Mucosa of stomach (tissue), 1 donor: ENCODE measurements around the gene KIAA1143.

Experiments used
- H3K27me3 ChIP-seq: one replicate; pipeline ENCODE4 v1.7.0; 2013; ENCODE audit warnings: mild to moderate bottlenecking, low read length; ENCODE audit not compliant: control insufficient read depth, insufficient read depth
- H3K36me3 ChIP-seq: one replicate; pipeline ENCODE4 v1.7.0; 2013; ENCODE audit warnings: low read length; ENCODE audit not compliant: control insufficient read depth, insufficient read depth
- H3K4me1 ChIP-seq: one replicate; pipeline ENCODE4 v1.7.0; 2013; ENCODE audit warnings: mild to moderate bottlenecking, low read length; ENCODE audit not compliant: control insufficient read depth, insufficient read depth
- H3K4me3 ChIP-seq: one replicate; pipeline ENCODE4 v1.7.0; 2013; ENCODE audit warnings: low read length
- H3K9ac ChIP-seq: one replicate; pipeline ENCODE4 v1.7.0; 2013; ENCODE audit warnings: mild to moderate bottlenecking, low read length, moderate library complexity
- H3K9me3 ChIP-seq: one replicate; pipeline ENCODE4 v1.7.0; 2013; ENCODE audit warnings: mild to moderate bottlenecking, low read length, moderate library complexity; ENCODE audit not compliant: control insufficient read depth
- donor health status: Pancreatic carcinoma.

Gene KIAA1143

GRCh38 chr3:44761424-44762169 lies at the start of gene KIAA1143, which contains the start of gene KIF15:
Gene KIAA1143, minus strand, starts transcription at chr3:44761619. Its CDS starts 17 bp downstream, at chr3:44761602.
Gene KIF15, plus strand, starts transcription at chr3:44761794. Its CDS starts 72 bp downstream, at chr3:44761866.
- H3K4me3 ChIP-seq = peak within 1 kb of the TSS; percentile 80
- H3K27me3 ChIP-seq = no peaks in the 10 kb centered on the region
- no peaks in the 10 kb centered on the region for H3K4me1 ChIP-seq
- peak within 1 kb of the TSS; percentile 82 for H3K9ac ChIP-seq
- H3K9me3 ChIP-seq = no peaks in the 10 kb centered on the region
- no peaks in the 10 kb centered on the region for H3K36me3 ChIP-seq

DNA sequence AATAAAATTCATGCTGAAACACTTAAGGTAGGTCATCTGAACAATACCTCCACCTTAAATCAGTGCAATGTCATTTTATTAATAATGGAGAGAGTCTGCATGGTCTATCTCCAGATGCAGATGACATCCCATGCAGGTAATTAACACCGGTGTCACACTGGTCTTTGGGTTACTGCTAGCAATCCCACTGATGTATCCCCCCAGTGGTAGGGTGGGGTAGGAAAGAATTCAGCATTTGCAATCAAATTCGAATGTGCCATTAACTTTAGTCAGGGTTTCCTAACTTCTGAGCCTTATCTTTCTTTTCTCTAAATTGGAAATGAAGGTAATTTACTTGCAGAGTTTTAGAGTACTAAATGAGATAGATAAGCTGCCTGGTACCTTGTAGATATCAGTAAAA lies 44.5 kb upstream of the KIAA1143 start:
- Histone ChIP-seq H3K36me3 (no peaks in the 10 kb centered on the region), H3K4me1 (no peaks in the 10 kb centered on the region), H3K27me3 (no peaks in the 10 kb centered on the region), H3K4me3 (no peak overlapping the region), H3K9me3 (no peaks in the 10 kb centered on the region), H3K9ac (no peak overlapping the region)

DNA sequence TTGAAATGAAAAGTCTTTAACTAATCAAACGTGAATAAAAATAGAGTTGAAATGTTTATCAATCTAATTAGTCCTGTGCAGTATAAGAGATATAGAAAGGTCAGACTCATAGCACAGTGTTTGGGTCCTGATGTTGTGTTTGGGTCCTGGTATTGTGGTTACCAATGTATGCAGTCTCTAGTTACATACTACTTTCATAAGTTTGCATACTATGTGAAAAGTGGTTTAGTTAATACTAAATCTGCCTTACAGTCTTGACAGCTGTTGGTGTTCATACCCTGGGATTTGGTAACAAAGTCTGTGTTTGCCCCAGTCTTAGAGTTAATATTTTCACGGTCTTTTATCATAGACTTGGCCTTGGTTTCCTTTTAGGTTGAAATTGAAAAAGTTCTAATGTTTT lies 41.9 kb upstream of the KIAA1143 start:
- Histone ChIP-seq H3K4me1 (no peaks in the 10 kb centered on the region), H3K9me3 (no peaks in the 10 kb centered on the region), H3K36me3 (no peaks in the 10 kb centered on the region), H3K27me3 (no peaks in the 10 kb centered on the region), H3K9ac (no peak overlapping the region), H3K4me3 (no peak overlapping the region)

DNA sequence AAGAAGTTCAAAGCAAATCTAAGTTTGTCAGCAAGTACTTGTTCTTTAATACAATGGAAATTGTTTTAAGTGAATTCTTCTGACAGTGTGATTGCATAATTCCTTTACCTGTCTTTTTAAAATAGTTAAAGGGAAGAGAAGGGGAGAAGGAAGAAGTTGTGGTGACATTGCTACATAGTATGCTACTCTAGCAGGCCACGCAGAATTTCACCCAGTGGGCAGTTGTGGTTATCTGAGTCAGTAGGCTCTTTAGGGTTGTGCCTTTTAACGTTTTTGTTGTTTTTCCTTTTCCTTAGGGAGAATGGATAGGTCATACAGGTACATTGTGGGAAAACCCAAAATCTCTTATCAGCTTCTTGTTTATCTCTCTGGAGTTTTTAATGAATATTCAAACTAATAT lies 40.6 kb upstream of the KIAA1143 start:
- Histone ChIP-seq H3K27me3 (no peaks in the 10 kb centered on the region), H3K36me3 (no peaks in the 10 kb centered on the region), H3K4me1 (no peaks in the 10 kb centered on the region), H3K4me3 (no peak overlapping the region), H3K9ac (no peak overlapping the region), H3K9me3 (no peaks in the 10 kb centered on the region)

- H3K4me3 ChIP-seq = no peak overlapping the region
- no peaks in the 10 kb centered on the region for H3K27me3 ChIP-seq
- no peaks in the 10 kb centered on the region for H3K9me3 ChIP-seq
- no peaks in the 10 kb centered on the region for H3K4me1 ChIP-seq
- no peak overlapping the region for H3K9ac ChIP-seq
- H3K36me3 ChIP-seq = no peaks in the 10 kb centered on the region
Observed at GRCh38 chr3:44795197-44795596, 33.8 kb upstream of the KIAA1143 start.

DNA sequence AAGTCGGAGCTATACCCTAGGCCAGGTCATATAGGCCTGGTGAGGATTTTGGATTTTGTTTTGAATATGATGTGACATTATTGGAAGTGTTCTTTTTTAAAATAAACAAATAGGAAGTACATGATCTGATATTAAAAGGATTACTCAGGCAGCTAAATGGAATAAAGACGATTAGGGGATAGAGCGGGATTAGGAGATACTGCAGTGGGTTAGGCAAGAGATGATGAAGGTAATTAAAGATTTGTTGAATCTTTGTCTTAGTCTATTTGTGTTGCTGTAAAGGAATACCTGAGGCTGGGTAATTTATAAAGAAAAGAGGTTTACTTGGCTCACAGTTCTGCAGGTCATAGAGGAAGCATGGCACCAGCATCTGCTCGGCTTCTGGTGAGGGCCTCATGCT lies 21.5 kb upstream of the KIAA1143 start:
- Histone ChIP-seq H3K36me3 (no peaks in the 10 kb centered on the region), H3K9me3 (no peaks in the 10 kb centered on the region), H3K4me1 (no peaks in the 10 kb centered on the region)

DNA sequence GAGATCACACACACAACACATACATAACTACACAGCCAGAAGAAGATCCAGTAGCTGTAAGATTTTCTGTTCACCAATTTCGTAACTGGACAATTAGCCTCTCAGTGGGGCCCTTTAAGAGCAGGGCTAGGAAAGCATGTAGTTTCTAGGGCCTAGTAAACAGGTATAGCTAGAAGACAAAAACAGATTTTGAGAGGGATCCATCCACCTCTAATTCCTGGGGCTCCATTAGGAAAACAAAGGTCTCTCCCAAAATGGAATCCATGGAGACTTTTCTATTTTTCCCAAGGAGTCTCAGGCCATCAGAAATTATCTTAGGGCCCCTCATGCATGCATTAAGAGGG lies 10.7 kb upstream of the KIAA1143 start:
- Histone ChIP-seq H3K4me3 (no peak overlapping the region), H3K9me3 (no peaks in the 10 kb centered on the region), H3K36me3 (no peaks in the 10 kb centered on the region), H3K27me3 (no peaks in the 10 kb centered on the region), H3K4me1 (no peaks in the 10 kb centered on the region), H3K9ac (no peak overlapping the region)

More for the DNA sequence above, 21.5 kb upstream of the KIAA1143 start:
- Histone ChIP-seq H3K4me3 (no peak overlapping the region), H3K27me3 (no peaks in the 10 kb centered on the region), H3K9ac (no peak overlapping the region)

- Histone ChIP-seq H3K9me3 (no peaks in the 10 kb centered on the region), H3K9ac (no peak overlapping the region), H3K27me3 (no peaks in the 10 kb centered on the region), H3K36me3 (no peaks in the 10 kb centered on the region), H3K4me3 (no peak overlapping the region), H3K4me1 (no peaks in the 10 kb centered on the region)
Observed at GRCh38 chr3:44771424-44772098, 10.1 kb upstream of the KIAA1143 start.

DNA sequence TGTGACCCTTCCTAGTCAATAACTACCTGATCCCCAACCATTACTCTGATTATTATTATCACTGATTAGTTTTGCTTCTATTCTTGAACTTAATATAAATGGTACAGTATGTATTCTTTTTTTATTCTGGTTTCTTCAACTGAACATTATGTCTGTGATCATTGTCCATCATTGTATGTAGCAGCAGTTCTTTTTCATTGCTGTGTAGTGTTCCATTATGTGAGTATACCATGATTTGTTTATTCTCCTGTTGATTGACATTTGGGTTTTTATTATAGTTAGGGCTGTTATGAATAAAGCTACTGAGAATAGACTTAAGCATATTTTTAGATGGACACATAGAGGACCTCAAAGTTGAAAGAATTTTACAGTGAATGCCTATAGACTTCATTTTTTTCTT lies 2.8 kb upstream of the KIAA1143 start:
- H3K9me3 ChIP-seq = no peaks in the 10 kb centered on the region

GRCh38 chr3:44762690-44763089 lies 1.3 kb upstream of the KIAA1143 start:
- Histone ChIP-seq H3K27me3 (no peaks in the 10 kb centered on the region), H3K4me1 (no peaks in the 10 kb centered on the region), H3K36me3 (no peaks in the 10 kb centered on the region), H3K9me3 (no peaks in the 10 kb centered on the region), H3K4me3 (no peak overlapping the region), H3K9ac (no peak overlapping the region)

More for the DNA sequence above, 2.8 kb upstream of the KIAA1143 start:
- Histone ChIP-seq H3K4me1 (no peaks in the 10 kb centered on the region), H3K27me3 (no peaks in the 10 kb centered on the region), H3K9ac (no peak overlapping the region), H3K4me3 (no peak overlapping the region), H3K36me3 (no peaks in the 10 kb centered on the region)

DNA sequence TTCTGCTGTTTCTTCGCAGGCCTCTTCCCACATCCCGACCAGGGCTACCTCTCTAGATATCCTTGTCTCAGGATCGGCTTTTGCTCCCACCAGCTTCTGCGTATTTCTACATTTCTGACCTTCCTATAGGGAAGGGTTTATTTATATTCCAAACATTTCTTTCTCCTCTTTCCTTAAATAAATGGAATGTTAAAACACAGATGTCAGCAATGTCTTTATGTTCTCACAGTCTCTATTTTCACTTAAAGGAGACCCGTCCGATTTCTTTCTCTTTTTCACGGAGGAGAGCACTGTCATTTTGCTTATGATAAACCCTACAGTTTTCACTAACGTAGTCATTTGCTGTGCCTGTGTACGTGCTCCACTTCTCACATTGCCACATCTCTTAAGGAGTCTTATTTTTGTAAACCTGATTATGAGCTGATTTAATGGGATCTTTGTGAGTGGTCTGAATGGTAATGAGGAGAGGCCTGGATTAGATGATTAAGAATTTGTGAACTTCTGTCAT lies 805 bp upstream of the KIAA1143 start:
- Histone ChIP-seq H3K9me3 (no peaks in the 10 kb centered on the region), H3K9ac (peak overlapping the region; percentile 82), H3K4me3 (peak overlapping the region; percentile 80), H3K4me1 (no peaks in the 10 kb centered on the region), H3K36me3 (no peaks in the 10 kb centered on the region), H3K27me3 (no peaks in the 10 kb centered on the region)

DNA sequence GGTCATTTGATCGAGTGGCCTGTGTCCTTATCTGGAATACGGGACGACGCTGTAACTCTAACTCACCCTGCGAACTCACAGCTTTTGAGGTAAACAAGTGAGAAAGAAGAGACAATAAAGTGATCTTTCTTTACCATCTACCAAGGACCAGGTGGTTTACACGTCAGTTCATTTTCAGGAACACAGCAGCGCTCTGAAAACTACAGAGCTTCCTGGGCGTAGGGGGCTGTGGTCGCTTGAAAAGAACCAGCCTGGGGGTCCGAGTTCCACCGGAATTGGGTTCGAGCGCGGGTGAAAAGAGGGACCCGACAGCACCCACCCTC lies 357 bp downstream of the KIAA1143 start:
- no peaks in the 10 kb centered on the region for H3K36me3 ChIP-seq
- no peaks in the 10 kb centered on the region for H3K4me1 ChIP-seq
- peak overlapping the region; percentile 82 for H3K9ac ChIP-seq
- H3K4me3 ChIP-seq = peak overlapping the region; percentile 80
- no peaks in the 10 kb centered on the region for H3K27me3 ChIP-seq
- H3K9me3 ChIP-seq = no peaks in the 10 kb centered on the region
